ENCODE results near the gene SUPT20H. TPM values are rescaled to one million over a fixed set of nuclear protein-coding genes. Genes with fewer than 3 reads are reported as not detected.

SUPT20H gene
- total RNA-seq, 4 donors from 2014 or later, result 24.7 to 50.9 (median 40.6) TPM

DNA sequence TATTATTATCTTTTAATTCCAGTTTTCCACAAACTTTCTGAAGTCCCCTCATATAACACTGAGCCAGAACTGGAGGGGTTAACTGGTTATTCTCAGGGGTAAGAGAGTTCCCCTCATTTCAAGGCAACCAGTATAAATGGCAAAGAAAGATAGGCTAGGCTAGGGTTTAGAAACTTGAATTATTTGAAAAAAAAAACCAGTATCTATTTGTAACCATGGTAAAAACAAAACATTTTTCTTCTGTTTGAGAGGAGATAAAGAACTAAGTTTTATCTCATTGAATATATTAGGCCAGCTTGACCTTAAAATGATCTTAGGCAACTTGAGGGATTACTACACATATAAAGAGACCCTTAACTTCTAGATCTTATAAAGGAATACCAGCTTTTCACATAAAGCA lies 19.6 kb downstream of the SUPT20H start:
- TF ChIP-seq EP300 (IDR thresholded peaks at IDR 0.05) (no peak), POLR2A (IDR thresholded peaks at IDR 0.05) (no peak)
- TF ChIP-seq, protein P1, sequence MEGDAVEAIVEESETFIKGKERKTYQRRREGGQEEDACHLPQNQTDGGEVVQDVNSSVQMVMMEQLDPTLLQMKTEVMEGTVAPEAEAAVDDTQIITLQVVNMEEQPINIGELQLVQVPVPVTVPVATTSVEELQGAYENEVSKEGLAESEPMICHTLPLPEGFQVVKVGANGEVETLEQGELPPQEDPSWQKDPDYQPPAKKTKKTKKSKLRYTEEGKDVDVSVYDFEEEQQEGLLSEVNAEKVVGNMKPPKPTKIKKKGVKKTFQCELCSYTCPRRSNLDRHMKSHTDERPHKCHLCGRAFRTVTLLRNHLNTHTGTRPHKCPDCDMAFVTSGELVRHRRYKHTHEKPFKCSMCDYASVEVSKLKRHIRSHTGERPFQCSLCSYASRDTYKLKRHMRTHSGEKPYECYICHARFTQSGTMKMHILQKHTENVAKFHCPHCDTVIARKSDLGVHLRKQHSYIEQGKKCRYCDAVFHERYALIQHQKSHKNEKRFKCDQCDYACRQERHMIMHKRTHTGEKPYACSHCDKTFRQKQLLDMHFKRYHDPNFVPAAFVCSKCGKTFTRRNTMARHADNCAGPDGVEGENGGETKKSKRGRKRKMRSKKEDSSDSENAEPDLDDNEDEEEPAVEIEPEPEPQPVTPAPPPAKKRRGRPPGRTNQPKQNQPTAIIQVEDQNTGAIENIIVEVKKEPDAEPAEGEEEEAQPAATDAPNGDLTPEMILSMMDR (IDR thresholded peaks at IDR 0.05), result no peak
- DNase-seq (ENCODE audit: low spot score in 2 of 2), result no peak
- peaks cover 3 to 83% (median 13%) of the 10 kb centered on the region in 3 donors for H3K36me3 ChIP-seq

DNA sequence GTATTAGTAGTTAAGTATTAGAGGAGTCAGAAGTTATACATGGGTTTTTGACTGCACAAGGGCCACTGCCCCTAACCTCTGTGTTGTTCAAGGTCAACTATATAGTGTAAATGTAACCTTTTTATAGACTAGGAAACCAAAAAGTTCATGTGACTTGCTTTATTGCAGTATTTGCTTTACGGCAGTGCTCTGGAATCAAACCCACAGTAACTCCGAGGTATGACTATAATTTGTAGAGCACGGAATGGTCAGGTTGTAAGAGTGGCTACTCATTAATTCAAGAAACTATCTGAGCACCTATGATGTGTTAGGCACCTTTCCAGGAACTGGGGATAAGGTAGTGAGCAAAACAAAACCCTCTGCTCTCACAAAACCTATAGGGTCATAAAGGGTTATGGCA lies 22.2 kb downstream of the SUPT20H start:
- no peak overlapping the region for H3K27ac ChIP-seq
- TF ChIP-seq POLR2A (IDR thresholded peaks at IDR 0.05) (no peak), EP300 (IDR thresholded peaks at IDR 0.05) (no peak)
- TF ChIP-seq, protein P1 (IDR thresholded peaks at IDR 0.05), result no peak
- H3K9me3 ChIP-seq, result no peaks in the 10 kb centered on the region
- H3K4me1 ChIP-seq, result no peaks in the 10 kb centered on the region
- H3K36me3 ChIP-seq, result peaks cover 3 to 93% (median 8%) of the 10 kb centered on the region in 3 donors
- H3K4me3 ChIP-seq, result no peak overlapping the region
- WGBS, 2 donors, result 97% methylated on average over 3 of the region's 3 CpGs
- no peaks in the 10 kb centered on the region for H3K27me3 ChIP-seq
- DNase-seq (ENCODE audit: low spot score in 2 of 2), result no peak

More for the DNA sequence above, 19.6 kb downstream of the SUPT20H start:
- no peak overlapping the region for H3K4me3 ChIP-seq
- H3K27me3 ChIP-seq, result no peaks in the 10 kb centered on the region
- H3K4me1 ChIP-seq, result peaks cover 0 to 3% (median 0%) of the 10 kb centered on the region in 4 donors
- H3K9me3 ChIP-seq, result no peaks in the 10 kb centered on the region
- H3K27ac ChIP-seq, result no peak overlapping the region

DNA sequence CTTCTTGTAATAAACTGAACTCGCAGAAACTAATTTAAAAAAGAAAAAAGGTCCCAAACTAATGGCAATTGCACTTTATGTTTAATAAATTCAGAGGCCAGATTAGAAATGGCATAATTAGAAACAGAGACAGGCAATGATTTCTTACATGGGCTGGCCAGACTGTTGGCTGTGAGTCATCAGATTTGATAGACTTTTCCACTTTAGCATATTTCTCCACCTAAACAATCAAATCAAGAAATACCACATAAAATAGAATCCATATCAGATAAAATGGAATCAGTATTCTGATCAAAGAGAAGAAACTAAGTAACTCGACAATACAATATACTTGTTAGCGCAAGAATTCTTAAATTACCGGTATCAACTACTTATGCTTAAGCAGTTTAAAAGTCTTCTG lies 29.9 kb downstream of the SUPT20H start:
- no peak overlapping the region for H3K27ac ChIP-seq
- WGBS, 2 donors, result 94 to 95% methylated on average over 4 of the region's 4 CpGs
- TF ChIP-seq, protein P1 (IDR thresholded peaks at IDR 0.05), result no peak
- TF ChIP-seq POLR2A (IDR thresholded peaks at IDR 0.05), result no peak
- TF ChIP-seq EP300 (IDR thresholded peaks at IDR 0.05), result no peak

DNA sequence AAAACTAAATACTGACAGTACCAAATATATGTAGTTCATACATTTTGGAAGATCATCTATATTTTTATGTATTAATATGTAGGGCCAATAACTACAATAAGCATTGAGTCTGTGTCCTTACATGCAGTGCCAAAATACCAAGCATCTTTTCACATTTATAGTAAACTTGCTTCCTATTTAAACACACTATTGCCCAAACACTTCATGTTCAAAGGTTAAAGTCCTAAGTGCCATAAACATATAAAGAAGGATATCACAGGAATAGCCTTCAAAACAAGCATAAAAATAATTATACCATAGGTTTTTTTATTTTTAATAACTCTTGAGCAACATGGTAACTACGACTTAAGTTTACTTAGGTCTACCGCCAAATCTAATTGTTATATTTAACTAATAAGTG lies 31.8 kb downstream of the SUPT20H start:
- H3K4me1 ChIP-seq, result no peaks in the 10 kb centered on the region
- no peak overlapping the region for H3K27ac ChIP-seq
- peaks cover 0 to 87% (median 5%) of the 10 kb centered on the region in 3 donors for H3K36me3 ChIP-seq
- no peak overlapping the region for H3K4me3 ChIP-seq
- H3K27me3 ChIP-seq, result no peaks in the 10 kb centered on the region
- DNase-seq (ENCODE audit: low spot score in 2 of 2), result no peak
- H3K9me3 ChIP-seq, result no peaks in the 10 kb centered on the region
- TF ChIP-seq EP300 (IDR thresholded peaks at IDR 0.05), result no peak
- TF ChIP-seq, protein P1 (IDR thresholded peaks at IDR 0.05), result no peak
- TF ChIP-seq POLR2A (IDR thresholded peaks at IDR 0.05), result no peak
- 84 to 85% methylated on average over 2 of the region's 2 CpGs for WGBS, 2 donors

More for the DNA sequence above, 29.9 kb downstream of the SUPT20H start:
- Histone ChIP-seq H3K4me3 (no peak overlapping the region), H3K4me1 (no peaks in the 10 kb centered on the region), H3K36me3 (peaks cover 0 to 88% (median 5%) of the 10 kb centered on the region in 3 donors), H3K27me3 (no peaks in the 10 kb centered on the region), H3K9me3 (no peaks in the 10 kb centered on the region)
- DNase-seq (ENCODE audit: low spot score in 2 of 2), result no peak

DNA sequence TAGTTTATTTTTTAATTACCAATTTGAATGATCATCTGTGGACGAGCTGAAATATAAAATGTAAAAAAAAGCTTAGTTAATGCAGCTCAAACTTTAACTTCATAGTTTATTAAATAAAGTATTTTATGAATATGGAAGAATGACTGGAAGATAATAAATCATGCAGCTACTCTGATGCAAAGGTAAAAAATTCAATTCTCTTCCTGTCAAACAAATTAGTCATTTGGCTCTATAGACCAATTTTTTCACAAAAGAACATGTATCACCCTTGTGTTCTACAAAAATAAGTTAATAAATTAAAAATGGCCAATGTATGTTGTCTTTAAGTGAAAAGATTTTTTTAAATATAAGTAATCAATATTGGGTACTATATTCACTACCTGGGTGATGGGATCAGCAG lies 32.7 kb downstream of the SUPT20H start:
- peaks cover 0 to 87% (median 3%) of the 10 kb centered on the region in 3 donors for H3K36me3 ChIP-seq

More for the DNA sequence above, 32.7 kb downstream of the SUPT20H start:
- 91 to 98% methylated on average over 1 of the region's 1 CpG for WGBS, 2 donors
- DNase-seq (ENCODE audit: low spot score in 2 of 2), result no peak
- TF ChIP-seq EP300 (IDR thresholded peaks at IDR 0.05) (no peak), POLR2A (IDR thresholded peaks at IDR 0.05) (no peak)
- TF ChIP-seq, protein P1 (IDR thresholded peaks at IDR 0.05), result no peak
- no peaks in the 10 kb centered on the region for H3K9me3 ChIP-seq
- no peak overlapping the region for H3K4me3 ChIP-seq
- H3K27ac ChIP-seq, result no peak overlapping the region
- no peaks in the 10 kb centered on the region for H3K27me3 ChIP-seq
- H3K4me1 ChIP-seq, result no peaks in the 10 kb centered on the region

All from tibial nerve (tissue), 4 donors.